Measurements from ENCODE around the gene USP6NL.
"Not testable (repeated sequence)": the region's sequence is repeated elsewhere in the genome, so short reads cannot be mapped to it uniquely, and the experiment has no call there.

USP6NL gene

GRCh38 chr10:11509036-11509435 is 102.4 kb downstream of the USP6NL start:
- no peak overlapping the region for H3K27ac ChIP-seq (ENCODE audit: low read length)
- no peaks in the 10 kb centered on the region for H3K9me3 ChIP-seq (ENCODE audit: control insufficient read depth, low read depth, low read length)
- H3K4me3 ChIP-seq (ENCODE audit: low read length) = no peak overlapping the region
- H3K4me1 ChIP-seq (ENCODE audit: control insufficient read depth, low read depth, low read length) = peaks cover 9% of the 10 kb centered on the region
- no peaks in the 10 kb centered on the region for H3K27me3 ChIP-seq (ENCODE audit: control insufficient read depth, insufficient read depth, low read length)
- H3K9ac ChIP-seq (ENCODE audit: low read length) = no peak overlapping the region
- no peaks in the 10 kb centered on the region for H3K36me3 ChIP-seq (ENCODE audit: control insufficient read depth, low read depth, low read length)

- H3K9ac ChIP-seq (ENCODE audit: low read length) = no peak overlapping the region
- H3K27me3 ChIP-seq (ENCODE audit: control insufficient read depth, insufficient read depth, low read length) = no peaks in the 10 kb centered on the region
- H3K9me3 ChIP-seq (ENCODE audit: control insufficient read depth, low read depth, low read length) = no peaks in the 10 kb centered on the region
- H3K36me3 ChIP-seq (ENCODE audit: control insufficient read depth, low read depth, low read length) = no peaks in the 10 kb centered on the region
- H3K27ac ChIP-seq (ENCODE audit: low read length) = no peak overlapping the region
- peaks cover 9% of the 10 kb centered on the region for H3K4me1 ChIP-seq (ENCODE audit: control insufficient read depth, low read depth, low read length)
- no peak overlapping the region for H3K4me3 ChIP-seq (ENCODE audit: low read length)
These were observed 105.1 kb downstream of the USP6NL start for GRCh38 chr10:11506247-11506789.

GRCh38 chr10:11505639-11506038 is 105.8 kb downstream of the USP6NL start:
- Histone ChIP-seq H3K9me3 (ENCODE audit: control insufficient read depth, low read depth, low read length) (no peaks in the 10 kb centered on the region), H3K9ac (ENCODE audit: low read length) (no peak overlapping the region), H3K4me1 (ENCODE audit: control insufficient read depth, low read depth, low read length) (peaks cover 7% of the 10 kb centered on the region), H3K4me3 (ENCODE audit: low read length) (no peak overlapping the region), H3K27me3 (ENCODE audit: control insufficient read depth, insufficient read depth, low read length) (no peaks in the 10 kb centered on the region), H3K36me3 (ENCODE audit: control insufficient read depth, low read depth, low read length) (no peaks in the 10 kb centered on the region), H3K27ac (ENCODE audit: low read length) (no peak overlapping the region)

GRCh38 chr10:11504566-11505285 is 106.7 kb downstream of the USP6NL start:
- Histone ChIP-seq H3K4me1 (ENCODE audit: control insufficient read depth, low read depth, low read length) (peaks cover 4% of the 10 kb centered on the region), H3K36me3 (ENCODE audit: control insufficient read depth, low read depth, low read length) (peaks cover 3% of the 10 kb centered on the region)

GRCh38 chr10:11501600-11501999 is 109.8 kb downstream of the USP6NL start:
- H3K4me3 ChIP-seq (ENCODE audit: low read length) = no peak overlapping the region
- H3K36me3 ChIP-seq (ENCODE audit: control insufficient read depth, low read depth, low read length) = peaks cover 3% of the 10 kb centered on the region
- no peaks in the 10 kb centered on the region for H3K9me3 ChIP-seq (ENCODE audit: control insufficient read depth, low read depth, low read length)
- peaks cover 4% of the 10 kb centered on the region for H3K4me1 ChIP-seq (ENCODE audit: control insufficient read depth, low read depth, low read length)
- H3K9ac ChIP-seq (ENCODE audit: low read length) = no peak overlapping the region
- no peak overlapping the region for H3K27ac ChIP-seq (ENCODE audit: low read length)
- H3K27me3 ChIP-seq (ENCODE audit: control insufficient read depth, insufficient read depth, low read length) = no peaks in the 10 kb centered on the region

More at GRCh38 chr10:11504566-11505285, 106.7 kb downstream of the USP6NL start:
- Histone ChIP-seq H3K9me3 (ENCODE audit: control insufficient read depth, low read depth, low read length) (no peaks in the 10 kb centered on the region), H3K27ac (ENCODE audit: low read length) (no peak overlapping the region), H3K9ac (ENCODE audit: low read length) (no peak overlapping the region), H3K4me3 (ENCODE audit: low read length) (no peak overlapping the region), H3K27me3 (ENCODE audit: control insufficient read depth, insufficient read depth, low read length) (no peaks in the 10 kb centered on the region)

GRCh38 chr10:11499425-11500071 is 111.9 kb downstream of the USP6NL start:
- no peaks in the 10 kb centered on the region for H3K9me3 ChIP-seq (ENCODE audit: control insufficient read depth, low read depth, low read length)
- no peaks in the 10 kb centered on the region for H3K4me1 ChIP-seq (ENCODE audit: control insufficient read depth, low read depth, low read length)
- no peak overlapping the region for H3K4me3 ChIP-seq (ENCODE audit: low read length)
- H3K27me3 ChIP-seq (ENCODE audit: control insufficient read depth, insufficient read depth, low read length) = no peaks in the 10 kb centered on the region
- H3K9ac ChIP-seq (ENCODE audit: low read length) = no peak overlapping the region
- peaks cover 3% of the 10 kb centered on the region for H3K36me3 ChIP-seq (ENCODE audit: control insufficient read depth, low read depth, low read length)
- no peak overlapping the region for H3K27ac ChIP-seq (ENCODE audit: low read length)

GRCh38 chr10:11498399-11498798 is 113.1 kb downstream of the USP6NL start:
- H3K27me3 ChIP-seq (ENCODE audit: control insufficient read depth, insufficient read depth, low read length) = no peaks in the 10 kb centered on the region
- no peaks in the 10 kb centered on the region for H3K4me1 ChIP-seq (ENCODE audit: control insufficient read depth, low read depth, low read length)
- no peak overlapping the region for H3K27ac ChIP-seq (ENCODE audit: low read length)
- peaks cover 11% of the 10 kb centered on the region for H3K36me3 ChIP-seq (ENCODE audit: control insufficient read depth, low read depth, low read length)
- no peak overlapping the region for H3K9ac ChIP-seq (ENCODE audit: low read length)
- H3K4me3 ChIP-seq (ENCODE audit: low read length) = no peak overlapping the region
- H3K9me3 ChIP-seq (ENCODE audit: control insufficient read depth, low read depth, low read length) = no peaks in the 10 kb centered on the region

- H3K27me3 ChIP-seq (ENCODE audit: control insufficient read depth, insufficient read depth, low read length); H3K4me1 ChIP-seq (ENCODE audit: control insufficient read depth, low read depth, low read length); H3K9ac ChIP-seq (ENCODE audit: low read length); H3K27ac ChIP-seq (ENCODE audit: low read length); H3K9me3 ChIP-seq (ENCODE audit: control insufficient read depth, low read depth, low read length); H3K4me3 ChIP-seq (ENCODE audit: low read length): not testable (repeated sequence)
- H3K36me3 ChIP-seq (ENCODE audit: control insufficient read depth, low read depth, low read length) = peaks cover 40% of the 10 kb centered on the region
These were observed 116.5 kb downstream of the USP6NL start for GRCh38 chr10:11494923-11495322.

- H3K36me3 ChIP-seq (ENCODE audit: control insufficient read depth, low read depth, low read length) = peaks cover 46% of the 10 kb centered on the region
- no peak overlapping the region for H3K9ac ChIP-seq (ENCODE audit: low read length)
- H3K27ac ChIP-seq (ENCODE audit: low read length) = no peak overlapping the region
- no peak overlapping the region for H3K4me3 ChIP-seq (ENCODE audit: low read length)
- no peaks in the 10 kb centered on the region for H3K27me3 ChIP-seq (ENCODE audit: control insufficient read depth, insufficient read depth, low read length)
- H3K4me1 ChIP-seq (ENCODE audit: control insufficient read depth, low read depth, low read length) = no peaks in the 10 kb centered on the region
- no peaks in the 10 kb centered on the region for H3K9me3 ChIP-seq (ENCODE audit: control insufficient read depth, low read depth, low read length)
These were observed 117.8 kb downstream of the USP6NL start for GRCh38 chr10:11493646-11494045.

- Histone ChIP-seq H3K9ac (ENCODE audit: low read length) (no peak overlapping the region), H3K9me3 (ENCODE audit: control insufficient read depth, low read depth, low read length) (no peaks in the 10 kb centered on the region), H3K4me1 (ENCODE audit: control insufficient read depth, low read depth, low read length) (no peaks in the 10 kb centered on the region), H3K27me3 (ENCODE audit: control insufficient read depth, insufficient read depth, low read length) (no peaks in the 10 kb centered on the region), H3K36me3 (ENCODE audit: control insufficient read depth, low read depth, low read length) (peaks cover 47% of the 10 kb centered on the region), H3K27ac (ENCODE audit: low read length) (no peak overlapping the region), H3K4me3 (ENCODE audit: low read length) (no peak overlapping the region)
These were observed 120.4 kb downstream of the USP6NL start for GRCh38 chr10:11491087-11491486.

- Histone ChIP-seq H3K9ac (ENCODE audit: low read length) (no peak overlapping the region), H3K4me3 (ENCODE audit: low read length) (no peak overlapping the region), H3K36me3 (ENCODE audit: control insufficient read depth, low read depth, low read length) (peaks cover 58% of the 10 kb centered on the region), H3K27ac (ENCODE audit: low read length) (no peak overlapping the region), H3K4me1 (ENCODE audit: control insufficient read depth, low read depth, low read length) (no peaks in the 10 kb centered on the region), H3K27me3 (ENCODE audit: control insufficient read depth, insufficient read depth, low read length) (no peaks in the 10 kb centered on the region), H3K9me3 (ENCODE audit: control insufficient read depth, low read depth, low read length) (no peaks in the 10 kb centered on the region)
These were observed 121.9 kb downstream of the USP6NL start for GRCh38 chr10:11489591-11489990.

- Histone ChIP-seq H3K4me1 (ENCODE audit: control insufficient read depth, low read depth, low read length) (no peaks in the 10 kb centered on the region), H3K9ac (ENCODE audit: low read length) (no peak overlapping the region), H3K4me3 (ENCODE audit: low read length) (no peak overlapping the region), H3K27ac (ENCODE audit: low read length) (no peak overlapping the region), H3K36me3 (ENCODE audit: control insufficient read depth, low read depth, low read length) (peaks cover 56% of the 10 kb centered on the region), H3K27me3 (ENCODE audit: control insufficient read depth, insufficient read depth, low read length) (no peaks in the 10 kb centered on the region), H3K9me3 (ENCODE audit: control insufficient read depth, low read depth, low read length) (no peaks in the 10 kb centered on the region)
These were observed 123.3 kb downstream of the USP6NL start for GRCh38 chr10:11488126-11488525.

All from iPS-18a (cell line).